WERI-Rb-1 (cell line): ENCODE data around the gene DYNC1I1.

Experiments
- DNase-seq: peaks from one replicate; pipeline ENCODE4 v3.0.0-alpha.2; 2020
- H3K27ac ChIP-seq: fragments of 250-450 bp; sonication (Bioruptor Pico); 2 replicates; pipeline ENCODE4 v1.5.1; 2020; ENCODE audit warnings: mild to moderate bottlenecking, moderate library complexity
- H3K27me3 ChIP-seq: fragments of 250-450 bp; sonication (Bioruptor Pico); 2 replicates; pipeline ENCODE4 v1.5.1; 2021; ENCODE audit warnings: mild to moderate bottlenecking, low read depth, moderate library complexity; ENCODE audit not compliant: insufficient read depth, severe bottlenecking
- H3K36me3 ChIP-seq: fragments of 250-450 bp; sonication (Bioruptor Pico); 2 replicates; pipeline ENCODE4 v1.5.1; 2020; ENCODE audit warnings: mild to moderate bottlenecking, moderate library complexity
- H3K4me3 ChIP-seq: 2 replicates; pipeline ENCODE4 v1.5.1; 2011; ENCODE audit warnings: low read depth, mild to moderate bottlenecking, control low read depth, low read length
- H3K9me3 ChIP-seq: fragments of 250-450 bp; sonication (Bioruptor Pico); 2 replicates; pipeline ENCODE4 v1.5.1; 2021; ENCODE audit warnings: mild to moderate bottlenecking, moderate library complexity; ENCODE audit not compliant: severe bottlenecking
- TF ChIP-seq, protein P1 (sequence below): IDR thresholded peaks from 2 replicates; pipeline ENCODE4 v1.5.1; 2011; ENCODE audit warnings: low read depth, mild to moderate bottlenecking, control low read depth, inconsistent platforms, low read length

The DYNC1I1 gene

GRCh38 chr7:95758187-95758586 is 14.2 kb upstream of the DYNC1I1 start:
- no peak for DNase-seq
- TF ChIP-seq, protein P1, sequence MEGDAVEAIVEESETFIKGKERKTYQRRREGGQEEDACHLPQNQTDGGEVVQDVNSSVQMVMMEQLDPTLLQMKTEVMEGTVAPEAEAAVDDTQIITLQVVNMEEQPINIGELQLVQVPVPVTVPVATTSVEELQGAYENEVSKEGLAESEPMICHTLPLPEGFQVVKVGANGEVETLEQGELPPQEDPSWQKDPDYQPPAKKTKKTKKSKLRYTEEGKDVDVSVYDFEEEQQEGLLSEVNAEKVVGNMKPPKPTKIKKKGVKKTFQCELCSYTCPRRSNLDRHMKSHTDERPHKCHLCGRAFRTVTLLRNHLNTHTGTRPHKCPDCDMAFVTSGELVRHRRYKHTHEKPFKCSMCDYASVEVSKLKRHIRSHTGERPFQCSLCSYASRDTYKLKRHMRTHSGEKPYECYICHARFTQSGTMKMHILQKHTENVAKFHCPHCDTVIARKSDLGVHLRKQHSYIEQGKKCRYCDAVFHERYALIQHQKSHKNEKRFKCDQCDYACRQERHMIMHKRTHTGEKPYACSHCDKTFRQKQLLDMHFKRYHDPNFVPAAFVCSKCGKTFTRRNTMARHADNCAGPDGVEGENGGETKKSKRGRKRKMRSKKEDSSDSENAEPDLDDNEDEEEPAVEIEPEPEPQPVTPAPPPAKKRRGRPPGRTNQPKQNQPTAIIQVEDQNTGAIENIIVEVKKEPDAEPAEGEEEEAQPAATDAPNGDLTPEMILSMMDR = no peak

GRCh38 chr7:95766086-95766485 is 6.3 kb upstream of the DYNC1I1 start:
- Histone ChIP-seq H3K4me3 (no peak overlapping the region), H3K27me3 (no peaks in the 10 kb centered on the region), H3K9me3 (no peaks in the 10 kb centered on the region), H3K36me3 (no peaks in the 10 kb centered on the region), H3K27ac (no peak overlapping the region)
- TF ChIP-seq, protein P1 = no peak
- DNase-seq = no peak

More at GRCh38 chr7:95758187-95758586, 14.2 kb upstream of the DYNC1I1 start:
- Histone ChIP-seq H3K4me3 (no peak overlapping the region), H3K9me3 (no peaks in the 10 kb centered on the region), H3K36me3 (no peaks in the 10 kb centered on the region), H3K27me3 (no peaks in the 10 kb centered on the region), H3K27ac (no peak overlapping the region)

DNA sequence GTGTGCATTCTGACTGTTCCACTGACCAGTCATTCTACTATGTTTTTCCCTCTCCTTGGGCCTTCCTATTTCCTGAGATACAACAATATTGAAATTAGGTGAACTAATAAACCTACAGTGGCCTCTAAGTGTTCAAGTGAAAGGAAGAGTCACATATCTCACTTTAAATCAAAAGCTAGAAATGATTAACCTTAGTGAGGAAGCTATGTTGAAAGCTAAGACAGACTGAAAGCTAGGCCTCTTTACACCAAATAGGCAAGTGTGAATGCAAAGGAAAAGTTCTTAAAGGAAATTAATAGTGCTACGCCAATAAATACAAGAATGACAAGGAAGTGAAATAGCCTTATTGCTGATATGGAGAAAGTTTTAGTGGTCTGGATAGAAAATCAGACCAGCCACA is 5.7 kb upstream of the DYNC1I1 start:
- TF ChIP-seq, protein P1 = no peak
- no peaks in the 10 kb centered on the region for H3K27me3 ChIP-seq
- no peak for DNase-seq

GRCh38 chr7:95772771-95773581 is 622 bp downstream of the DYNC1I1 start:
- H3K27me3 ChIP-seq = no peaks in the 10 kb centered on the region
- H3K36me3 ChIP-seq = no peaks in the 10 kb centered on the region
- peak overlapping the region; percentile 90 for H3K4me3 ChIP-seq
- peak overlapping the region; percentile 44 for H3K27ac ChIP-seq
- TF ChIP-seq, protein P1 = 0 out of 2 replicates have a peak, but pooled peaks have one; percentile 2
- peak; percentile 73 for DNase-seq
- H3K9me3 ChIP-seq = no peaks in the 10 kb centered on the region

More for the DNA sequence above, 5.7 kb upstream of the DYNC1I1 start:
- H3K9me3 ChIP-seq = no peaks in the 10 kb centered on the region
- H3K27ac ChIP-seq = no peak overlapping the region
- H3K4me3 ChIP-seq = no peak overlapping the region
- no peaks in the 10 kb centered on the region for H3K36me3 ChIP-seq

- TF ChIP-seq, protein P1 = no peak
- peak; percentile 30 for DNase-seq
- peak overlapping the region; percentile 85 for H3K27ac ChIP-seq
These were observed 4.3 kb downstream of the DYNC1I1 start for GRCh38 chr7:95776561-95777185.

More at GRCh38 chr7:95776561-95777185, 4.3 kb downstream of the DYNC1I1 start:
- no peaks in the 10 kb centered on the region for H3K36me3 ChIP-seq
- no peaks in the 10 kb centered on the region for H3K27me3 ChIP-seq
- no peaks in the 10 kb centered on the region for H3K9me3 ChIP-seq
- peak overlapping the region; percentile 25 for H3K4me3 ChIP-seq
